ENCODE results near the gene CELF1.
A peak's percentile ranks its signal among the peaks of the same experiment; 100 is the strongest.
"Not testable (repeated sequence)": the region's sequence is repeated elsewhere in the genome, so short reads cannot be mapped to it uniquely, and the experiment has no call there.

Gene CELF1

DNA sequence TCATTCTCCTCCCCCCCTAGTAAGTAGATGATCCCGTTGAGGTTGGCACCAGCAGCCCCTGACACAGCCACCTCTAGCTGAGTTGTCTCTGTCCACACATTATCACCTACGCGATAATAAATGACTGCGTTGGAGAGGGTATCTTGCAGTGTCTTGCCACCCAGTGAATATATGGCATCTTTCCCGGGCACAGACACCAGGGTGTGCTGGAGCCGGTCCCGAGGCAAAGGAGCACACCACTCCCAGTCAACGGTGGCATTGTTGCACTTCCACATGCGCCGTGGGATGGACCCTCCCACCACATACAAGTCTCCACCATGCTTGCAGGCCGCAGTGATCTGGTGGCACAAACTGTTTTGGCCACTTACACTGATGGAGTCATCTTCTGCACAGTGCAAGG lies 20.4 kb upstream of the CELF1 start:
- DNase-seq, result no peak

- no peak for DNase-seq
Observed at GRCh38 chr11:47572715-47573255, 19.9 kb upstream of the CELF1 start.

DNA sequence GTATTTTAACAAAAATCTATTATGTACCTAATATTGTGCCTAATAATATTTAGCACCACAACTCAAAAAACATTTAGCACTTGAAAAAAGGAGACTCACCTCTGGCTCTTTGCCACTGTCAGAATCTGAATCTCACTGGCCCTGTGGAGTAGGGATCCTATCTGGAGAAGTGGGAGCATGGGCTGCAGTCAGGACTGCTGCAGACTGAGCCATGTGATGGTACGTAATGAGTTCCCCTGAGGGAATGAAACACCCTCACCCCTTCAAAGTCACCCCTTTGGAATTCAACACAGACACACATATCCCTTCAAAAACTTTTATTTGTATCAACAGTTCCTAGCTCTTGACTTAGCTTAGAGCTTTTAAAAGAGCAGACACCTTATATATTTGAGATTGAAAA lies 19.0 kb upstream of the CELF1 start:
- DNase-seq, result peak; percentile 43

GRCh38 chr11:47571357-47571729 lies 18.4 kb upstream of the CELF1 start:
- no peak for DNase-seq

GRCh38 chr11:47570651-47571356 lies 17.9 kb upstream of the CELF1 start:
- DNase-seq, result no peak

- no peak for DNase-seq
Observed at GRCh38 chr11:47569646-47570045, 16.7 kb upstream of the CELF1 start.

DNA sequence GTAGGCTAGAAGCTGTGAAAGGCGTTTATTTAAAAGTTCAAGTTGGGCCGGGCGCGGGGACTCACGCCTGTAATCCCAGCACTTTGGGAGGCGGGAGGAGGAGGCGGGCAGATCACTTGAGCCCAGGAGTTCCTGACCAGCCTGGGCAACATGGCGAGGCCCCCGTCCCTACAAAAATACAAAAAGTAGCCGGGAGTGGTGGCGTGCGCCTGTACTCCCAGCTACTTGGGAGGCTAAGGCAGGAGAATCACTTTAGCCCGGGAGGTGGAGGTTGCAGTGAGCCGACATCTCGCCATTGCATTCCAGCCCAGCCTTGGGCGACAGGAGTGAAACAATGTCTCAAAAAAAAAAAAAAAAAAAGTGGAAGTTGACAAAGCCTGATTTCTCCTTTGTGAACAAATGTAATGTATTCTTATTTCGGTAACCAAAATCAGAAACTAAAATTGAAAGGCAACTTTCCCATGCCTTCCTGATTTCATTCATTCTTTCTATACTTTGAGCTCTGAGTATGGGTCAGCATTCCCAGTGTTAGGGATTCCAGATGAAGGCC lies 13.3 kb upstream of the CELF1 start:
- no peak for DNase-seq

DNA sequence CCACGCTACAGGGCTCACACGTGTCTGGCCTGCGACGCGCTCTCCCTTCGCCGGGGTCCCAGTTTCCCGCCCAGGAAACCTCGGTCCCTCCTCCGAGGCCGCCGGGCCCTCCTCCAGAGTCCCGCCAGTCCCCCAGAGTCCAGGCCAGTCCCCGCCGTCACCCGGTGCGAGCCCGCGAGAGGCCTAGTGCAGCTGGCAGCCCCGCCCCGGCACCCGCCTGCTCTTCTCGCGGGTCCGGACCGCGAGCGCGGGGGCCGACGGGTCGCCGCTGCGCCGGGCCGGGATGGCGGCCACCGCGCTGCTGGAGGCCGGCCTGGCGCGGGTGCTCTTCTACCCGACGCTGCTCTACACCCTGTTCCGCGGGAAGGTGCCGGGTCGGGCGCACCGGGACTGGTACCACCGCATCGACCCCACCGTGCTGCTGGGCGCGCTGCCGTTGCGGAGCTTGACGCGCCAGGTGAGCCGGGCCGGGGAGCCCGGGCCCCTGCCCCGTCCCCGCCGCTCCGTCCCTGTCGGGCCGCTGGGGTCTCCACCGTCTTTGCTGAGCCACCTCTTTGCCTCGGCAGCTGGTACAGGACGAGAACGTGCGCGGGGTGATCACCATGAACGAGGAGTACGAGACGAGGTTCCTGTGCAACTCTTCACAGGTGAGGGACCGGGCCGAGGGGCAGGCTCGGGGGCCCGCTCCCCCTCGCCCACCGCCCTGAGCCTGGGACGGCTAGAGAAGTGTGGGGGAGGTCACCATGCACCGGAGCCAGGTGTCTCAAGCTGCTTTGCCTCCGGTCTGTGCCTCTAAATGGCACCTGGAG lies 12.6 kb upstream of the CELF1 start, which contains the start of gene PTPMT1:
Gene PTPMT1 (plus strand): TSS at position 260 of the 809 bp plus-strand sequence. CDS start 24 bp downstream, at position 284.
- peak; percentile 84 for DNase-seq

- DNase-seq, result no peak
Observed at GRCh38 chr11:47564933-47565339, 12.0 kb upstream of the CELF1 start.

DNA sequence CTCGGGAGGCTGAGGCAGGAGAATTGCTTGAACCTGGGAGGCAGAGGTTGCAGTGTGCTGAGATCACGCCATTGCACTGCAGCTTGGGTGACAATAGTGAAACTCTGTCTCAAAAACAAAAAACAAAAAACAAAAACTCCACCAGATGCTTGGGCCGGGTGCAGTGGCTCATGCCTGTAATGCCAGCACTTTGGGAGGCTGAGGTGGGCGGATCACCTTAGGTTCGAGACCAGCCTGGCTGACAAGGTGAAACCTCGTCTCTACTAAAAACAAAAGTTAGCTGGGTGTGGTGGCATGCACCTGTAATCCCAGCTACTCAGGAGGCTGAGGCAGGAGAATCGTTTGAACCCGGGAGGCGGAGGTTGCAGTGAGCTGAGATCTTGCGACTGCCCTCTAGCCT lies 11.4 kb upstream of the CELF1 start:
- DNase-seq, result not testable (repeated sequence)

- DNase-seq, result not testable (repeated sequence)
Observed at GRCh38 chr11:47562393-47562792, 9.5 kb upstream of the CELF1 start.

GRCh38 chr11:47560426-47560825 lies 7.5 kb upstream of the CELF1 start:
- peak; percentile 41 for DNase-seq

GRCh38 chr11:47558695-47559094 lies 5.8 kb upstream of the CELF1 start:
- DNase-seq, result no peak

- not testable (repeated sequence) for DNase-seq
Observed at GRCh38 chr11:47557004-47557403, 4.1 kb upstream of the CELF1 start.

- no peak for DNase-seq
Observed at GRCh38 chr11:47553406-47553743, 443 bp upstream of the CELF1 start.

- peak; percentile 59 for DNase-seq
Observed at GRCh38 chr11:47552056-47552565, 821 bp downstream of the CELF1 start.

- peak; percentile 17 for DNase-seq
Observed at GRCh38 chr11:47551086-47551485, 1.8 kb downstream of the CELF1 start.

DNA sequence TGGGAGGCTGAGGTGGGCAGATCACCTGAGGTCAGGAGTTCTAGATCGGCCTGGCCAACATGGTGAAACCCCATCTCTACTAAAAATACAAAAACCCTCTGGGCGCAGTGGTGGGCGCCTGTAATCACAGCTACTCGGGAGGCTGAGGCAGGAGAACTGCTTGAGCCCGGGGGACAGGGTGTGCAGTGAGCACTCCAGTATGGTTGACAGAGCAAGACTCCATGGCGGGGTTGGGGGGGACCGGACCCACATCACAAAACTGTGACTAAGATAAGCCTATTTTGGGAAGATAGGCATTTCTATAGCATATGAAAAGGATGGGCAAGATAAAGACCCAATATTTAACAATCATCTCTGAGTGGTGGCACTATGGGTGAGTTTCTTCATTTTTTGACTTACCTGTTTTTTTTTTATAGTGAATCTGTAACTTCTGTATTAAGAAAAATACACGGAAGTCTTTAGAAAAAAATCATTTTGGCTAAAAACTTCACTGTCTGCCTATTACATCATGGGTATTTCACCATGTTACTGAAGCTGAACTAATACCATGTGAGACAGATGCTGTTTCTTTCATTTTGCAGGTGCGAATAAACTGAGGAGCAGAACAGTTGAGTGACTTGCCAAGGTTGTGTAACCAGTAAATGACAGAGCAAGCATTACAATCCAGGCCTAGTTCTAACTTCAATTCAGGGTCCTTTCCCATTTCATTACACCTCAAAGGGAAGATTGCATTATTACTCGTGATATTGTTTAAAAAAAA lies 2.5 kb downstream of the CELF1 start:
- no peak for DNase-seq

DNA sequence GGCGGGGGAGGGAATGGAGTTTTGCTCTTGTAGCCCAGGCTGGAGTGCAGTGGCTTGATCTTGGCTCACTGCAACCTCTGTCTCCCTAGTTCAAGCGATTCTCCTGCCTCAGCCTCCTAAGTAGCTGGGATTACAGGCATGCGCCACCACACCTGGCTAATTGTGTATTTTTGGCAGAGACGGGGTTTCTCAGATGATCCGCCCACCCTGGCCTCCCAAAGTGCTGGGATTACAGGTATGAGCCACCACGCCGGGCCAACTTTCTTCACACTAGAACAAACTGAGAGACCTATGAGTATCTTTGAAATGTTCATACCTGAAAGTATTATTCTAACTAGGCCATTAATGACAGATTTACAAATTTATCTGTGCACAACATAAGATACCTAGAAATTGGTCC lies 6.7 kb downstream of the CELF1 start:
- not testable (repeated sequence) for DNase-seq

- DNase-seq, result no peak
Observed at GRCh38 chr11:47545298-47545697, 7.6 kb downstream of the CELF1 start.

GRCh38 chr11:47541070-47541469 lies 11.9 kb downstream of the CELF1 start:
- no peak for DNase-seq

DNA sequence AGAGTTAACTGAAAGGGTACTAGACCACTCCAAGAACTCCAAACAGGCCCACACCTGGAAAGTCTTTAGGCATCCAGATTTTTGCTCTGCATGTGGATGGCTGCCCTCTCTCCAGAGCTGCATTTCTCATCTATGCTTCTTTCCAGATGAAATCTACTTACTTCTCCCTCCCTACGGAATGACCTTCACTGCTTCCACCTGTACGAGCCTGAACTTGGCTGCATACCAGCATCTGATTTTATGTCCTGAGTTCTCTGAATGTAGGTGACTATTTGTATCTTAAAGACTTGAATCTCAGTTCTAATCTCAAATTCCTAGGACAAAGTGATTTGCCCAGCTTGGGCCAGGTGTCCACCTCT lies 13.3 kb downstream of the CELF1 start:
- DNase-seq, result no peak
